SU-DHL-6 (cell line): ENCODE measurements around the gene HOXC11.

Source experiments
- H2AFZ ChIP-seq: fragments of 200-600 bp; sonication (generic); 2 replicates; pipeline ENCODE4 v1.6.1; 2014; ENCODE audit warnings: low read depth, mild to moderate bottlenecking, moderate library complexity, mixed read lengths, antibody characterized with exemption, low read length; ENCODE audit not compliant: severe bottlenecking
- H3F3A ChIP-seq: fragments of 200-600 bp; shearing (Covaris generic); 2 replicates; pipeline ENCODE4 v1.6.0; 2016; ENCODE audit warnings: antibody characterized with exemption, mild to moderate bottlenecking; ENCODE audit not compliant: insufficient read depth
- H3K27ac ChIP-seq: fragments of 200-600 bp; sonication (generic); 2 replicates; pipeline ENCODE4 v1.5.1; 2016; ENCODE audit warnings: low read depth, mild to moderate bottlenecking, low read length, moderate library complexity, mixed read lengths
- H3K27me3 ChIP-seq: fragments of 200-600 bp; sonication (generic), shearing (Covaris generic); 2 replicates; pipeline ENCODE4 v1.6.0; 2014; ENCODE audit warnings: mild to moderate bottlenecking, low read length
- H3K36me3 ChIP-seq: fragments of 200-600 bp; sonication (generic); 2 replicates; pipeline ENCODE4 v1.6.1; 2014; ENCODE audit warnings: mild to moderate bottlenecking, low read length, mixed read lengths
- H3K4me2 ChIP-seq: fragments of 300-600, 200-600 bp; shearing (Covaris generic), sonication (generic); 2 replicates; pipeline ENCODE4 v1.6.0; 2014; ENCODE audit warnings: low read length, low read depth, mild to moderate bottlenecking; ENCODE audit not compliant: poor library complexity, severe bottlenecking
- H3K4me3 ChIP-seq: fragments of 200-600 bp; sonication (generic); 2 replicates; pipeline ENCODE4 v1.5.1; 2014; ENCODE audit warnings: antibody characterized with exemption, low read length, mild to moderate bottlenecking, mixed read lengths; ENCODE audit not compliant: insufficient read depth, poor library complexity, severe bottlenecking
- H3K79me2 ChIP-seq: fragments of 200-600 bp; sonication (generic); 2 replicates; pipeline ENCODE4 v1.6.1; 2014; ENCODE audit warnings: mild to moderate bottlenecking, low read length, moderate library complexity; ENCODE audit not compliant: insufficient read depth
- H3K9ac ChIP-seq: fragments of 200-600 bp; sonication (generic); 2 replicates; pipeline ENCODE4 v1.7.0; 2014; ENCODE audit warnings: mild to moderate bottlenecking, low read length
- H3K9me2 ChIP-seq: fragments of 200-600 bp; sonication (generic); replicated peaks from 2 replicates; pipeline ENCODE4 v1.6.1; 2014; ENCODE audit warnings: low read length; ENCODE audit not compliant: insufficient read depth
- H3K9me3 ChIP-seq: fragments of 200-600 bp; sonication (generic); 2 replicates; pipeline ENCODE4 v1.6.1; 2014; ENCODE audit warnings: low read length, mixed read lengths; ENCODE audit not compliant: insufficient read depth
- H4K20me1 ChIP-seq: fragments of 200-600 bp; sonication (generic); 2 replicates; pipeline ENCODE4 v1.6.1; 2014; ENCODE audit warnings: low read depth, mild to moderate bottlenecking, antibody characterized with exemption, low read length, moderate library complexity, mixed read lengths
- EZH2phosphoT487 ChIP-seq: fragments of 200-600 bp; sonication (generic), shearing (Covaris generic); conservative IDR thresholded peaks from 2 replicates; pipeline ENCODE4 v1.6.1; 2018; ENCODE audit warnings: mild to moderate bottlenecking, antibody characterized with exemption, low read length, moderate library complexity, mixed read lengths
- TF ChIP-seq, protein P1 (sequence below): fragments of 200-600 bp; sonication (generic); IDR thresholded peaks from one replicate; pipeline ENCODE4 v1.5.1; 2017; ENCODE audit warnings: antibody characterized with exemption, mild to moderate bottlenecking, low read length, moderate library complexity; ENCODE audit not compliant: insufficient read depth, poor library complexity, severe bottlenecking

HOXC11 gene

DNA sequence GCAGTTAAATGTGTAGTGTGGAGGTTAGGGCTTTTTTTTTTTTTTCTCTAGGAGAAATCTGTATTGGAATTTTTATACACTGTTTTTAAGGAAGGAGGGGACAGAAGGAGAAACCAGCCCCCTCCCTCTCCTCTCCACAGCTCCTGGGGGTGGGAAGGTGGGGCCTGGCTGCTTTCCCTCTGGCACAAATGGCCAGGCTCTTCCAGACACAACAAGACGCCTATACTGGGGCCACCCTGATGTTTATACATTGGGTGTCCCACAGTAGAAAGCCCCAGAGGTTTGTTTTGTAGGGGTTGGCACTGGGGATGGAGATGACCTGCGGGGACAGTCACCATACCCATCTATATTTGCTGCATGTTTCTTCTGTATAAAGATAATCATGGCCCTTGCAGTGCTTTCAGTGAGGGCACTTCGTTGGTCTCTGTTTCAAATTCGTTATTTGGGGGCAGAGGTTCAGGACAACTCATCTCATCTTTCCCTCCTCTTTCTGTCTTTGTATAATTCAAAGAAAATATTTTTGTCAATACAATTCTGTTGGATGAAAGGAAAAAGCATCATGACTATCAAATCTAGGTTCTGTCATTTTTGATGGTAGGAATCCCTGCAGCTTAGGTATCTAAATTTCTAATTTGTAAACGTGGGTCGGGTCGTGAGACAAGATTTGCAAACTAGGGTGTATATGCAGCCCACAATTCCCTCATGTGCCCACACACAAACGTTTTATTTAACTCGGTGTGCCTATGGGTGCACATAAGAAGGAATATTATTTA is 4.1 kb downstream of the HOXC11 start:
- H3K9me2 ChIP-seq: no peaks in the 10 kb centered on the region
- no peaks in the 10 kb centered on the region for H3K27me3 ChIP-seq
- no peaks in the 10 kb centered on the region for H3K9me3 ChIP-seq
- no peaks in the 10 kb centered on the region for H4K20me1 ChIP-seq
- no peak overlapping the region for H3K9ac ChIP-seq
- H3K36me3 ChIP-seq: no peaks in the 10 kb centered on the region
- no peaks in the 10 kb centered on the region for H3K79me2 ChIP-seq
- H3K27ac ChIP-seq: no peak overlapping the region
- H2AFZ ChIP-seq: no peak overlapping the region
- no peak overlapping the region for H3K4me2 ChIP-seq
- H3F3A ChIP-seq: no peaks in the 10 kb centered on the region
- H3K4me3 ChIP-seq: no peak overlapping the region
- TF ChIP-seq, protein P1, sequence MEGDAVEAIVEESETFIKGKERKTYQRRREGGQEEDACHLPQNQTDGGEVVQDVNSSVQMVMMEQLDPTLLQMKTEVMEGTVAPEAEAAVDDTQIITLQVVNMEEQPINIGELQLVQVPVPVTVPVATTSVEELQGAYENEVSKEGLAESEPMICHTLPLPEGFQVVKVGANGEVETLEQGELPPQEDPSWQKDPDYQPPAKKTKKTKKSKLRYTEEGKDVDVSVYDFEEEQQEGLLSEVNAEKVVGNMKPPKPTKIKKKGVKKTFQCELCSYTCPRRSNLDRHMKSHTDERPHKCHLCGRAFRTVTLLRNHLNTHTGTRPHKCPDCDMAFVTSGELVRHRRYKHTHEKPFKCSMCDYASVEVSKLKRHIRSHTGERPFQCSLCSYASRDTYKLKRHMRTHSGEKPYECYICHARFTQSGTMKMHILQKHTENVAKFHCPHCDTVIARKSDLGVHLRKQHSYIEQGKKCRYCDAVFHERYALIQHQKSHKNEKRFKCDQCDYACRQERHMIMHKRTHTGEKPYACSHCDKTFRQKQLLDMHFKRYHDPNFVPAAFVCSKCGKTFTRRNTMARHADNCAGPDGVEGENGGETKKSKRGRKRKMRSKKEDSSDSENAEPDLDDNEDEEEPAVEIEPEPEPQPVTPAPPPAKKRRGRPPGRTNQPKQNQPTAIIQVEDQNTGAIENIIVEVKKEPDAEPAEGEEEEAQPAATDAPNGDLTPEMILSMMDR: no peak
- no peak for TF ChIP-seq EZH2phosphoT487

DNA sequence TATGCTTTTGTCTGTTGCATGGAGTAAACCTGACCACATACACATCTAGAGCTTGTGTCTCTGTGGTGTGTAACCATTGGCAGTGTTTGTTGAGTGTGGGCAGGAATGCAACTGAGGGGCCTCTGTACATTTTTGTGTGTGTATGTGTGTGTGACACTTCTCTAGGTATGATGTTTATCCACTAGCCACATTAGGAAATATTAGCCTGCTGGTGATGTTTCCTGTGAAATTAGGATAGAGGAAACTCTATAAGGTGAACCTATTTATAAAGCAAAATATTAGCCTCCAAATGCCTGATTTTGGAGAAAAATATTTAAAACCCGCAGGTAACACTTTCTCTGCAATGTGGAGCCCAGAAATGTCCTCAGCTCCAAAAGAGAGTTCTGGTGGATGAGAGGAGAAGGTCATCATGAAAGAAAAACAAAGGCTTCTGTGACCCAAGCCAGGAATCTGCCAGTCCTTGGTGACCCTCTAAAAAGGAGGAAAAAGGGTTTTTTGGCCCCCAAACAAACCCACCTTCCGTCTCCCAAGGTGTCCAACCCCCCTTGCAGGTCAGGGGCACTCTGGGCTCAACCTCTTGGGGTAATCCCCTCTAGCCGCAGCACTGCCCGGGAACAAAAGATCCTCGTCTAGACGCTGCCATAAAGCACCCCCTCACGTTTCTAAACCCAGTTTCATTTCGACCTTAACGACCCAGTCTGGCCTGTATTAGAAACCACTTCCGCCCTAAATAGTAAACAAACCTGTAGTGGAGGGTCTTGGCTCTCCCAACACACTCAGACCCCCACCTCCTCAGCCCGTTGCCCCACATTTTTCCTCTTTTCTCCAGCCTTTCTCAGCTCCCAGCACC is 4.9 kb downstream of the HOXC11 start:
- Histone ChIP-seq H3K9me3 (no peaks in the 10 kb centered on the region), H3K4me2 (no peak overlapping the region), H3K4me3 (no peak overlapping the region), H3K36me3 (no peaks in the 10 kb centered on the region), H3K27ac (no peak overlapping the region), H2AFZ (no peak overlapping the region), H3K9me2 (no peaks in the 10 kb centered on the region), H3K9ac (no peak overlapping the region), H3F3A (no peaks in the 10 kb centered on the region), H4K20me1 (no peaks in the 10 kb centered on the region), H3K27me3 (no peaks in the 10 kb centered on the region), H3K79me2 (no peaks in the 10 kb centered on the region)
- TF ChIP-seq, protein P1: no peak
- no peak for TF ChIP-seq EZH2phosphoT487

DNA sequence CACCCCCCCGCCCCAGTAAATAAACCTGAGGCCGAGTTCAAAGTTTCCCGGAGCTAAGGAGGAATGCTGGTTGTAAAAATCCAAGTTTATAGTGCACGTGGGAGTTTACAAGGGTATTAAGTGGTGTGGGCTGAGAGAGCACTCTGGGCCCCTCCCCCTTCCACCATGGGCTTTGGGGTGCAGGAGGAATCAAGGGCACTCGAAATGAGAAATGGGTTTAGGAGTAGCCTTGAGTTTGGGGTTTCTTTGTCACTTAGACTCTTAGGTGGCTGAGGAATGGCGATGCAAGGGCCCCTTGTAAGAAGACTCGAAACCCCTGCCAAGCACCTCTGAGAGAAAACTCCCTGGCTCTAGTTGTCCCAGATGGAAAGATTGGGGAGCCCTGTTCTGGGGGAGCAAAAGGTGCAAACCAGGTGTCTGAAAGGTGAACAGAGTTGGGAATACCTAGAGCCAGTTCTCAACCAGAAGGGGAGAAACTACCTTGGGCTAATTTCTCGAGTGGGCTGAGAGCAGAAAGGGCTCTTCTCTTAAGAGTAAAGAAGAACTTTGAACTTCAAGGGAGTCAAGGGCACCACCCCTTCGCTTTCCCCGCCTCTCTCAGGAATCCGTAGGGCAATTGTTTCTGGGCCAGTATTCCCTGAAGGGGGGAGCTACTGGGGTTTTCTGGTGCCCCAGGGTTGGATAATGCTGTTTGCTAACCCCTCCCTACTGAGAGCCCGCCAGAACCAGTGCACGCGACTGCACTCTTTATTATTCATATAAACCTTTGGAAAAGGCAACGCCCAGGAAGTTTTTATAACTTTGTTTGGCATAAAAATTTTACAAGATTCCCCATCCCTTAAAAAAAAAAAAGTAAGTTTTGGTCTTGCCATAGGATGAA is 5.8 kb downstream of the HOXC11 start:
- Histone ChIP-seq H3K27ac (no peak overlapping the region), H3K27me3 (no peaks in the 10 kb centered on the region), H3F3A (no peaks in the 10 kb centered on the region), H3K9me3 (no peaks in the 10 kb centered on the region), H3K4me3 (no peak overlapping the region), H3K79me2 (no peaks in the 10 kb centered on the region), H4K20me1 (no peaks in the 10 kb centered on the region), H3K9me2 (no peaks in the 10 kb centered on the region), H3K9ac (no peak overlapping the region), H2AFZ (no peak overlapping the region), H3K36me3 (no peaks in the 10 kb centered on the region), H3K4me2 (no peak overlapping the region)
- no peak for TF ChIP-seq EZH2phosphoT487
- TF ChIP-seq, protein P1: no peak
